ENCODE data around the gene GFPT1. TPM values are rescaled to one million over a fixed set of nuclear protein-coding genes. Genes with fewer than 3 reads are reported as not detected.

The GFPT1 gene
- total and polyA plus RNA-seq, 2 donors from 2014 or later, result 9.5 to 43.1 TPM

DNA sequence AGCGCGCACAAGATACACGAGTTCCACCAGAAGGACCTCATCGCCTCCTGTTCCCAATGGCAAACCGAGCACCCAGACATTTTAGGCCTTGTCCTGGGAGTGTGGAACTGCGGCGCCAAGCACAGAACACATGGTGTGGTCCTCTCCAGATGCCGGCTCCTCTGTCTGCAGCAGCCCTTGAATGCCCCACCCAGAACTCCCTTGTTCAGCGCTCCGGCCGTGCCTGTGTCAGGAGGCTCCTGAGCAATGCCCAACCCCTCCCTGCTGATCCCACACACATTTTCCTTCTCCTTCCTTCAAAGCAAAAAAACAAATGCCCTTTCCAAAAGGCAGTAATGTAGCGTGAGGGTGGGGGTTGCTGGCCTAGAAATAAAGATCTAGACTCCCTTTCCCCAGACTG is 89.8 kb downstream of the GFPT1 start:
- Histone ChIP-seq H3K4me3 (ENCODE audit: low read length in 3 of 3) (no peak overlapping the region), H3K9me3 (ENCODE audit: control insufficient read depth in 2 of 3, insufficient read depth in 1 of 3, low read length in 3 of 3) (no peaks in the 10 kb centered on the region), H3K27ac (ENCODE audit: low read depth in 2 of 2, low read length in 2 of 2) (no peak overlapping the region), H3K36me3 (ENCODE audit: control insufficient read depth in 2 of 3, insufficient read depth in 3 of 3, low read length in 3 of 3) (no peaks in the 10 kb centered on the region), H3K27me3 (ENCODE audit: control insufficient read depth, insufficient read depth, low read length) (no peaks in the 10 kb centered on the region), H3K4me1 (ENCODE audit: control insufficient read depth in 2 of 3, insufficient read depth in 2 of 3, low read depth in 1 of 3, low read length in 3 of 3) (no peaks in the 10 kb centered on the region), H3K9ac (ENCODE audit: low read length in 3 of 3) (no peak overlapping the region)
- intact Hi-C loops (cut with DNase I), result no loop called here
- DNase-seq (no peak), FAIRE-seq (no peak)
- TF ChIP-seq, protein P1, sequence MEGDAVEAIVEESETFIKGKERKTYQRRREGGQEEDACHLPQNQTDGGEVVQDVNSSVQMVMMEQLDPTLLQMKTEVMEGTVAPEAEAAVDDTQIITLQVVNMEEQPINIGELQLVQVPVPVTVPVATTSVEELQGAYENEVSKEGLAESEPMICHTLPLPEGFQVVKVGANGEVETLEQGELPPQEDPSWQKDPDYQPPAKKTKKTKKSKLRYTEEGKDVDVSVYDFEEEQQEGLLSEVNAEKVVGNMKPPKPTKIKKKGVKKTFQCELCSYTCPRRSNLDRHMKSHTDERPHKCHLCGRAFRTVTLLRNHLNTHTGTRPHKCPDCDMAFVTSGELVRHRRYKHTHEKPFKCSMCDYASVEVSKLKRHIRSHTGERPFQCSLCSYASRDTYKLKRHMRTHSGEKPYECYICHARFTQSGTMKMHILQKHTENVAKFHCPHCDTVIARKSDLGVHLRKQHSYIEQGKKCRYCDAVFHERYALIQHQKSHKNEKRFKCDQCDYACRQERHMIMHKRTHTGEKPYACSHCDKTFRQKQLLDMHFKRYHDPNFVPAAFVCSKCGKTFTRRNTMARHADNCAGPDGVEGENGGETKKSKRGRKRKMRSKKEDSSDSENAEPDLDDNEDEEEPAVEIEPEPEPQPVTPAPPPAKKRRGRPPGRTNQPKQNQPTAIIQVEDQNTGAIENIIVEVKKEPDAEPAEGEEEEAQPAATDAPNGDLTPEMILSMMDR (IDR thresholded peaks at IDR 0.05; ENCODE audit: borderline replicate concordance, extremely low read depth, insufficient read depth), result no peak

DNA sequence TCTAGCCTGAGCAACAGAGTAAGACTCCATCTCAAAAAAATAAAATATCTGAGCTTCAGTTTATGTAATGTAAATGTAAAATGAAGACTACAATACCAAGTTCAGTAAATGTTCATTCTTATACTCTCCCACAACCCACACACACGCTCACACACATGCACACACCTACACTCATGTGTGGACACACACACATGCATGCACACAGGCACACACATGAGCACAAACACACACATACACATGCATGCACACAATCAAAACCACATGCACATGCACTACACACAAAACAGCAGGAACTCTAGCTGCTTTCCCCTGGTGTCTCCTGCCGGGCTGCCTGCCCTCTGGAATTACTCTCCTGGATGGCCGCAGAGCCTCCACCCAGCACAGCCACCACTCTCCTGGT is 90.6 kb downstream of the GFPT1 start:
- no peak overlapping the region for H3K9ac ChIP-seq (ENCODE audit: low read length in 3 of 3)
- intact Hi-C loops (cut with DNase I), result no loop called here
- DNase-seq (no peak), FAIRE-seq (no peak)
- H3K4me3 ChIP-seq (ENCODE audit: low read length in 3 of 3), result no peak overlapping the region
- H3K27ac ChIP-seq (ENCODE audit: low read depth in 2 of 2, low read length in 2 of 2), result no peak overlapping the region
- TF ChIP-seq, protein P1 (IDR thresholded peaks at IDR 0.05; ENCODE audit: borderline replicate concordance, extremely low read depth, insufficient read depth), result no peak
- no peaks in the 10 kb centered on the region for H3K9me3 ChIP-seq (ENCODE audit: control insufficient read depth in 2 of 3, insufficient read depth in 1 of 3, low read length in 3 of 3)
- no peaks in the 10 kb centered on the region for H3K36me3 ChIP-seq (ENCODE audit: control insufficient read depth in 2 of 3, insufficient read depth in 3 of 3, low read length in 3 of 3)
- H3K4me1 ChIP-seq (ENCODE audit: control insufficient read depth in 2 of 3, insufficient read depth in 2 of 3, low read depth in 1 of 3, low read length in 3 of 3), result no peaks in the 10 kb centered on the region
- H3K27me3 ChIP-seq (ENCODE audit: control insufficient read depth, insufficient read depth, low read length), result no peaks in the 10 kb centered on the region

DNA sequence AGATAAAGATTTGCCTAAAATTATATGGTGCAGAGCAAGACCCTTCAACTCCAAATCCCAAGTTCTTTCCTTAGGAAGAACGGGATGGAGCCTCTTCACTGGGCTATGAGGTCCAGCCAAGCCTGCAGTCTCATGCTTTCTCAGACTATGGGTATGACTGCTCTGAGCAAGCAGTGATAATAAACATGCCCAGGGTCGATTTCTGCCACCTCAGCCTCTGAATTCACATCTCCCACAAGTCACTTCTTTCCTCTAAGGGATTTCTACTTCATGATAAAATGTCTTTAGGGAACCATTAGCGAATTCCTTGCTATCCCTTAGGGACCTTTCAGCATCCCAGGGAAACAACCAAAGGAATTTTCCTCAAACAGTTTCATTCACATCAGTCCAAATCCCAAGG is 94.8 kb downstream of the GFPT1 start:
- no peaks in the 10 kb centered on the region for H3K9me3 ChIP-seq (ENCODE audit: control insufficient read depth in 2 of 3, insufficient read depth in 1 of 3, low read length in 3 of 3)
- intact Hi-C loops (cut with DNase I), result no loop called here
- no peaks in the 10 kb centered on the region for H3K27me3 ChIP-seq (ENCODE audit: control insufficient read depth, insufficient read depth, low read length)
- no peak overlapping the region for H3K9ac ChIP-seq (ENCODE audit: low read length in 3 of 3)
- no peak overlapping the region for H3K27ac ChIP-seq (ENCODE audit: low read depth in 2 of 2, low read length in 2 of 2)
- TF ChIP-seq, protein P1 (IDR thresholded peaks at IDR 0.05; ENCODE audit: borderline replicate concordance, extremely low read depth, insufficient read depth), result no peak
- no peak overlapping the region for H3K4me3 ChIP-seq (ENCODE audit: low read length in 3 of 3)
- no peaks in the 10 kb centered on the region for H3K36me3 ChIP-seq (ENCODE audit: control insufficient read depth in 2 of 3, insufficient read depth in 3 of 3, low read length in 3 of 3)
- no peak for FAIRE-seq
- H3K4me1 ChIP-seq (ENCODE audit: control insufficient read depth in 2 of 3, insufficient read depth in 2 of 3, low read depth in 1 of 3, low read length in 3 of 3), result no peaks in the 10 kb centered on the region
- DNase-seq, result no peak

DNA sequence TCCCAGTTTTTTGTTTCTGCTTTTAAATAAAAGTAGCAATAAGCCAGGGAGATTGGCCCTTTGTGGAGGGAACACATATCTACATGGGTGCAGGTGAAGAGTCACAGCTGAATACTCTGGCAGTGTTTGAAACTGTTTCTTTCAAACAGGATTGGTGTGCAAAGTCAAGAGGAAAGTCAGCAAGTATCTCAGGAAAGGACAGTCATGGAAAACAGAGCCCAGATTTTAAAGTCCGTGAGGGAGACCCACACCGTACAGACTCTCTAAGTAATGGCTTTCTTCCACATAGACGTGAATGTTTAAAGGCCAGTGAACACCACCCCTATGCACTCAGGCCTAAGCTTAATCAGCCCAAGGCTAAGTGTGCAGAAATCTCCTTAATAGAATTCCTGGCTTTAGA is 95.3 kb downstream of the GFPT1 start:
- TF ChIP-seq, protein P1 (IDR thresholded peaks at IDR 0.05; ENCODE audit: borderline replicate concordance, extremely low read depth, insufficient read depth), result no peak
- intact Hi-C loops (cut with DNase I), result no loop called here
- no peaks in the 10 kb centered on the region for H3K36me3 ChIP-seq (ENCODE audit: control insufficient read depth in 2 of 3, insufficient read depth in 3 of 3, low read length in 3 of 3)
- H3K9me3 ChIP-seq (ENCODE audit: control insufficient read depth in 2 of 3, insufficient read depth in 1 of 3, low read length in 3 of 3), result no peaks in the 10 kb centered on the region
- H3K9ac ChIP-seq (ENCODE audit: low read length in 3 of 3), result no peak overlapping the region
- DNase-seq (no peak), FAIRE-seq (no peak)
- no peaks in the 10 kb centered on the region for H3K27me3 ChIP-seq (ENCODE audit: control insufficient read depth, insufficient read depth, low read length)
- H3K4me1 ChIP-seq (ENCODE audit: control insufficient read depth in 2 of 3, insufficient read depth in 2 of 3, low read depth in 1 of 3, low read length in 3 of 3), result no peaks in the 10 kb centered on the region
- no peak overlapping the region for H3K4me3 ChIP-seq (ENCODE audit: low read length in 3 of 3)
- no peak overlapping the region for H3K27ac ChIP-seq (ENCODE audit: low read depth in 2 of 2, low read length in 2 of 2)
